HepG2 (cell line): ENCODE results near the gene DPEP1.

Source experiments
- MXI1 ChIP-seq: IDR thresholded peaks from 3 replicates; pipeline ENCODE4 v1.6.1; 2012; ENCODE audit warnings: low read depth, low read length, inconsistent platforms, borderline replicate concordance
- MYC ChIP-seq: sonication (generic); formaldehyde crosslinking; IDR thresholded peaks from 2 replicates; pipeline ENCODE4 v1.9.0; 2021; ENCODE audit warnings: missing genetic modification reagents, borderline replicate concordance
- PBX2 ChIP-seq: IDR thresholded peaks from 2 replicates; pipeline ENCODE4 v1.6.1; 2016; ENCODE audit warnings: control low read depth
- SP2 ChIP-seq: sonication (generic); formaldehyde crosslinking; IDR thresholded peaks from 2 replicates; pipeline ENCODE4 v1.5.1; 2020; ENCODE audit warnings: mild to moderate bottlenecking, missing genetic modification reagents

GRCh38 chr16:89678258-89678657 lies 64.8 kb downstream of the DPEP1 start:
- TF ChIP-seq SP2 (no peak), PBX2 (no peak), MYC (CRISPR knock-in tag) (no peak), MXI1 (no peak)
